Epithelial cell of proximal tubule (primary cell): ENCODE data around the gene RGS3. TPM values are rescaled to one million over a fixed set of nuclear protein-coding genes. Genes with fewer than 3 reads are reported as not detected.

Experiments
- DNase-seq: peaks from one replicate; pipeline ENCODE4 v3.0.0-alpha.2; 2011; ENCODE audit warnings: low read depth
- H3K4me3 ChIP-seq: 2 replicates; pipeline ENCODE4 v1.5.1; 2011; ENCODE audit warnings: low read depth, mild to moderate bottlenecking, low read length
- CTCF ChIP-seq: conservative IDR thresholded peaks from 2 replicates; pipeline ENCODE4 v1.5.1; 2012; ENCODE audit warnings: low read depth, mild to moderate bottlenecking, low read length
- total RNA-seq: library from RNA; depleted of rRNA; stranded (reverse); fragments of >200 nt; gene quantifications from 2 replicates; pipeline ENCODE4 v1.2.3, GENCODE V29; 2015

RGS3 gene
- total RNA-seq, 1 donor from 2014 or later: 79.2 TPM

DNA sequence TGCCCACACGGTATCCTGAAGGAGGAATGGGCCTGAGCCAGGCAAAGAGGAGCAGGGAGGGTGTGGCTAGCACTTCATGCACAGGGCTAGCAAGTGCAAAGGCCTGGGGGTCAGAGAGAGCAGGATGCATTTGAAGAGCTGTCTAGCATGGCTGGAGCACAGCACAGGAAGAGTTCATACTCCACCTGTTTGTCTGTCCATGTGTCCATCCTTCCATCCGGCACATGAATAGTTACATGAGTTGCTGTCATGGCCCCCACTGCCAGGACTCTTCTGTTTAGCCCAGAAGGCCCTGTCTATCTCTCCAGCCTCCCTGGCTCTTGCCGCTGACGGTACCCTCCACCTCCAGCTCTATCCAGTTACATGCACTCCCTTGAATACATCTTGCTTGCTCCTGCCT lies 17.1 kb downstream of the RGS3 start:
- H3K4me3 ChIP-seq: no peak overlapping the region
- TF ChIP-seq CTCF: no peak
- no peak for DNase-seq

DNA sequence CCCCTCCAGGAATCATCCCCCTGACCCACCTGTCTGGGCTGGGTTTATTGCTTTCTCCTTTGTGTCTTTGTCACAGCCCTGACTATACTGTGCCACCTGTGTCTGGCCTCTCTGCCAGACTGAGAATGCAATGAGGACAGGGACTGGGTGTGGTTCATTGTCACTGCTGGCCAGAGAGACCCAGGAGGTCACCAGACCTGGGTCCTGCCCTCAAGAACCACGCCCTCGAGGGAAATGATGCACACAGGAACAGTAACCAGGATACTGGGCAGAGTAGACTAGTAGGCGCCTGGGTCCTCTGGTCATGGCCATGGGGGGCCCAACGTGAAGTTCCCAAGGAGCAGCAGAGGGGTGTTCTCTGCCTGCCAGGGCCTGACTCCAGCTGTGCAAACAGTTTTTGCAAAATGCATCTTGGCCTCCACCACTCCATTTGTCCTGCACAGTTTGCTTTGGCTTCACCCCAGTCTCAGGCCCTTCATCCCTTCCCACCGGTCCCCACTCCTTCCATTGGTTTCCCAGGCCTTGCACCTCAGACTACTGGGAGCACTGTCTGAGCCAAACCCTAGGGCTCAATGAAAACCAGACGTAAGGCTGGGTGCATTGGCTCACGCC lies 17.8 kb downstream of the RGS3 start:
- no peak overlapping the region for H3K4me3 ChIP-seq
- TF ChIP-seq CTCF: no peak
- DNase-seq: no peak

DNA sequence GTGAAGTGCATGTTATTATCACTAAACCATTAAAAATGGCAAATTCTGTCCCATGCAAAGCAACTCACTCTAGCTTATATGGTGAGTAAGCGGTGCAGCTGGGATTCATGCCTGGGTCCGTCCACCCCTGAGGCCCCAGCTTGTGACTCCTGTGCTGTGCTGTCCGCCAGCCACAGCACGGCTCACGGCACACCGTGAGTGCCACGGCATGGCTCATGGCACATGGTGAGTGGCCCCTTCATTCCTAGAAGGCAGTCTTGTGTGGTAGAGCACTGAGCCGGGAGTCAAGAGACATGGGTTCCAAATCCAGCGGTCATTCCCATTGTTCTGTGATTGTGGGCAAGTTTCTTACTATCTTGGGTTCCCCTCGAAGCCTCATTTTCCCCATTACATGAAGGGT lies 18.8 kb downstream of the RGS3 start:
- no peak for TF ChIP-seq CTCF
- H3K4me3 ChIP-seq: no peak overlapping the region
- no peak for DNase-seq

- DNase-seq: no peak
- no peak for TF ChIP-seq CTCF
- no peak overlapping the region for H3K4me3 ChIP-seq
These were observed 19.6 kb downstream of the RGS3 start for GRCh38 chr9:113482991-113483675.

GRCh38 chr9:113483676-113484257 lies 20.2 kb downstream of the RGS3 start:
- DNase-seq: no peak
- H3K4me3 ChIP-seq: no peak overlapping the region
- no peak for TF ChIP-seq CTCF

GRCh38 chr9:113484258-113484730 lies 20.8 kb downstream of the RGS3 start:
- no peak for DNase-seq
- H3K4me3 ChIP-seq: no peak overlapping the region
- TF ChIP-seq CTCF: no peak
